Neural cell (in vitro differentiated cells): ENCODE measurements around the gene PAK5. TPM values are rescaled to one million over a fixed set of nuclear protein-coding genes. Genes with fewer than 3 reads are reported as not detected.

Experiments used
- H2AFZ ChIP-seq: fragments of 200-600, 300-800 bp; sonication (generic), shearing (Covaris generic); 2 replicates; pipeline ENCODE4 v1.6.0; 2014; ENCODE audit warnings: low read depth, mild to moderate bottlenecking, antibody characterized with exemption, low read length, moderate library complexity
- H3F3A ChIP-seq: fragments of 200-600 bp; shearing (Covaris generic); 2 replicates; pipeline ENCODE4 v1.6.1; 2016; ENCODE audit warnings: mild to moderate bottlenecking, moderate library complexity, mixed read lengths, antibody characterized with exemption, low read length; ENCODE audit not compliant: insufficient read depth, poor library complexity, severe bottlenecking
- H3K27ac ChIP-seq: fragments of 200-600, 300-800 bp; sonication (generic), shearing (Covaris generic); 2 replicates; pipeline ENCODE4 v1.5.1; 2014; ENCODE audit warnings: mild to moderate bottlenecking, low read length, moderate library complexity
- H3K27me3 ChIP-seq: fragments of 300-800, 200-600 bp; sonication (generic), shearing (Covaris generic); 2 replicates; pipeline ENCODE4 v1.6.0; 2014; ENCODE audit warnings: mild to moderate bottlenecking, low read depth, low read length, moderate library complexity; ENCODE audit not compliant: insufficient read depth
- H3K36me3 ChIP-seq: fragments of 300-800, 200-600 bp; sonication (generic), shearing (Covaris generic); 2 replicates; pipeline ENCODE4 v1.5.1; 2014; ENCODE audit warnings: mild to moderate bottlenecking, antibody characterized with exemption, low read length, moderate library complexity; ENCODE audit not compliant: insufficient read depth
- H3K4me2 ChIP-seq: fragments of 300-800, 200-600 bp; sonication (generic), shearing (Covaris generic); 2 replicates; pipeline ENCODE4 v1.6.0; 2014; ENCODE audit warnings: mild to moderate bottlenecking, low read length
- H3K4me3 ChIP-seq: fragments of 300-800, 200-600 bp; sonication (generic), shearing (Covaris generic); 2 replicates; pipeline ENCODE4 v1.5.1; 2014; ENCODE audit warnings: mild to moderate bottlenecking, low read length, moderate library complexity
- H3K79me2 ChIP-seq: fragments of 200-600 bp; shearing (Covaris generic); replicated peaks from 2 replicates; pipeline ENCODE4 v1.6.0; 2014; ENCODE audit warnings: mild to moderate bottlenecking, low read length, moderate library complexity; ENCODE audit not compliant: insufficient read depth
- H3K9ac ChIP-seq: fragments of 300-800, 200-600 bp; sonication (generic), shearing (Covaris generic); 2 replicates; pipeline ENCODE4 v1.6.1; 2016; ENCODE audit warnings: mild to moderate bottlenecking, low read length, mixed read lengths
- H3K9me2 ChIP-seq: fragments of 200-600 bp; shearing (Covaris generic); 2 replicates; pipeline ENCODE4 v1.6.1; 2016; ENCODE audit warnings: mild to moderate bottlenecking, low read length, mixed read lengths; ENCODE audit not compliant: insufficient read depth
- H3K9me3 ChIP-seq: fragments of 200-600, 300-800 bp; sonication (generic), shearing (Covaris generic); 2 replicates; pipeline ENCODE4 v1.6.1; 2016; ENCODE audit warnings: mild to moderate bottlenecking, mixed run types, low read length, moderate library complexity, mixed read lengths
- H4K20me1 ChIP-seq: fragments of 200-600 bp; shearing (Covaris generic); 2 replicates; pipeline ENCODE4 v1.6.1; 2016; ENCODE audit warnings: mild to moderate bottlenecking, mixed run types; ENCODE audit not compliant: insufficient read depth
- EP300 ChIP-seq: fragments of 450-650 bp; conservative IDR thresholded peaks from 2 replicates; pipeline ENCODE4 v1.6.1; 2014; ENCODE audit warnings: antibody characterized with exemption, mild to moderate bottlenecking, moderate library complexity; ENCODE audit not compliant: poor library complexity, severe bottlenecking
- EZH2 ChIP-seq: fragments of 200-600, 300-800 bp; shearing (Covaris generic), sonication (generic); IDR thresholded peaks from 2 replicates; pipeline ENCODE4 v1.6.1; 2014; ENCODE audit warnings: antibody characterized with exemption, low read length, borderline replicate concordance, mild to moderate bottlenecking; ENCODE audit not compliant: insufficient read depth, poor library complexity, severe bottlenecking
- MXI1 ChIP-seq: fragments of 450-650 bp; conservative IDR thresholded peaks from 2 replicates; pipeline ENCODE4 v1.6.1; 2014; ENCODE audit warnings: antibody characterized with exemption, mild to moderate bottlenecking; ENCODE audit not compliant: poor library complexity, severe bottlenecking
- POLR2AphosphoS5 ChIP-seq: IDR thresholded peaks from 2 replicates; pipeline ENCODE4 v1.6.1; 2012
- RAD21 ChIP-seq: fragments of 450-650 bp; conservative IDR thresholded peaks from 2 replicates; pipeline ENCODE4 v1.6.1; 2014; ENCODE audit warnings: antibody characterized with exemption, mild to moderate bottlenecking, moderate library complexity
- SMC3 ChIP-seq: fragments of 450-650 bp; conservative IDR thresholded peaks from 2 replicates; pipeline ENCODE4 v1.6.1; 2014; ENCODE audit warnings: antibody characterized with exemption, mild to moderate bottlenecking, moderate library complexity; ENCODE audit not compliant: poor library complexity
- TAF1 ChIP-seq: IDR thresholded peaks from 2 replicates; pipeline ENCODE4 v1.6.1; 2012; ENCODE audit warnings: low read depth
- polyA plus RNA-seq: library from polyadenylated mRNA; depleted of rRNA; stranded (reverse); fragments of >200 nt; gene quantifications from 2 replicates; pipeline ENCODE4 v1.2.3, GENCODE V29; 2014
- TF ChIP-seq, protein P1 (sequence below): fragments of 450-650 bp; IDR thresholded peaks from 2 replicates; pipeline ENCODE4 v1.5.1; 2014; ENCODE audit warnings: antibody characterized with exemption, mild to moderate bottlenecking, moderate library complexity; ENCODE audit not compliant: poor library complexity, severe bottlenecking
- TF ChIP-seq, protein P2 (sequence below): IDR thresholded peaks from 2 replicates; pipeline ENCODE4 v1.6.1; 2012; ENCODE audit warnings: borderline replicate concordance

The PAK5 gene
- polyA plus RNA-seq, 1 donor from 2014 or later, result 48.3 TPM

DNA sequence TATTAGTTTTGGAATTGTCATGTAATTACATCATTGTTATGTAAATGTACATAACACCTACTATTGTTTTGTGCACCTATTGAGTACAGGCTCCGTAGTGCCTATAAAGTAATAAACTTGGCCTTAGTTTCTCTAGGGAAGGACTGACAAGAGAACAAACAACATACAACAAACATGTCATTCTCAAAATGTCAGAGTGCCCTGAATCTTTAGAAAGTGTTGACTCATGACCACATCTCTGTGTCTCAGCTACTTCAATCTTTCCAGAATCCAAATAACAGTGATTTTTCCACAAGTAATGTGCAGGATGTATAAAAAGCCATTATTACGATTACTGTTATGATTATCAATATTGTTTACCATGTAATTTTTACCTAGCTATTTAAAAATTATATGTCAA is 307.3 kb downstream of the PAK5 start:
- Histone ChIP-seq H3K27ac (no peak overlapping the region), H3K4me3 (no peak overlapping the region), H3K9me3 (no peaks in the 10 kb centered on the region), H4K20me1 (no peaks in the 10 kb centered on the region), H2AFZ (no peak overlapping the region), H3F3A (no peaks in the 10 kb centered on the region), H3K9ac (no peak overlapping the region), H3K27me3 (no peaks in the 10 kb centered on the region), H3K4me2 (no peak overlapping the region), H3K36me3 (no peaks in the 10 kb centered on the region), H3K9me2 (no peaks in the 10 kb centered on the region), H3K79me2 (no peaks in the 10 kb centered on the region)
- no peak for TF ChIP-seq MXI1
- TF ChIP-seq, protein P1, sequence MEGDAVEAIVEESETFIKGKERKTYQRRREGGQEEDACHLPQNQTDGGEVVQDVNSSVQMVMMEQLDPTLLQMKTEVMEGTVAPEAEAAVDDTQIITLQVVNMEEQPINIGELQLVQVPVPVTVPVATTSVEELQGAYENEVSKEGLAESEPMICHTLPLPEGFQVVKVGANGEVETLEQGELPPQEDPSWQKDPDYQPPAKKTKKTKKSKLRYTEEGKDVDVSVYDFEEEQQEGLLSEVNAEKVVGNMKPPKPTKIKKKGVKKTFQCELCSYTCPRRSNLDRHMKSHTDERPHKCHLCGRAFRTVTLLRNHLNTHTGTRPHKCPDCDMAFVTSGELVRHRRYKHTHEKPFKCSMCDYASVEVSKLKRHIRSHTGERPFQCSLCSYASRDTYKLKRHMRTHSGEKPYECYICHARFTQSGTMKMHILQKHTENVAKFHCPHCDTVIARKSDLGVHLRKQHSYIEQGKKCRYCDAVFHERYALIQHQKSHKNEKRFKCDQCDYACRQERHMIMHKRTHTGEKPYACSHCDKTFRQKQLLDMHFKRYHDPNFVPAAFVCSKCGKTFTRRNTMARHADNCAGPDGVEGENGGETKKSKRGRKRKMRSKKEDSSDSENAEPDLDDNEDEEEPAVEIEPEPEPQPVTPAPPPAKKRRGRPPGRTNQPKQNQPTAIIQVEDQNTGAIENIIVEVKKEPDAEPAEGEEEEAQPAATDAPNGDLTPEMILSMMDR, result no peak
- no peak for TF ChIP-seq RAD21
- no peak for TF ChIP-seq EP300
- TF ChIP-seq POLR2AphosphoS5, result no peak
- TF ChIP-seq EZH2, result no peak
- TF ChIP-seq SMC3, result no peak
- TF ChIP-seq, protein P2, sequence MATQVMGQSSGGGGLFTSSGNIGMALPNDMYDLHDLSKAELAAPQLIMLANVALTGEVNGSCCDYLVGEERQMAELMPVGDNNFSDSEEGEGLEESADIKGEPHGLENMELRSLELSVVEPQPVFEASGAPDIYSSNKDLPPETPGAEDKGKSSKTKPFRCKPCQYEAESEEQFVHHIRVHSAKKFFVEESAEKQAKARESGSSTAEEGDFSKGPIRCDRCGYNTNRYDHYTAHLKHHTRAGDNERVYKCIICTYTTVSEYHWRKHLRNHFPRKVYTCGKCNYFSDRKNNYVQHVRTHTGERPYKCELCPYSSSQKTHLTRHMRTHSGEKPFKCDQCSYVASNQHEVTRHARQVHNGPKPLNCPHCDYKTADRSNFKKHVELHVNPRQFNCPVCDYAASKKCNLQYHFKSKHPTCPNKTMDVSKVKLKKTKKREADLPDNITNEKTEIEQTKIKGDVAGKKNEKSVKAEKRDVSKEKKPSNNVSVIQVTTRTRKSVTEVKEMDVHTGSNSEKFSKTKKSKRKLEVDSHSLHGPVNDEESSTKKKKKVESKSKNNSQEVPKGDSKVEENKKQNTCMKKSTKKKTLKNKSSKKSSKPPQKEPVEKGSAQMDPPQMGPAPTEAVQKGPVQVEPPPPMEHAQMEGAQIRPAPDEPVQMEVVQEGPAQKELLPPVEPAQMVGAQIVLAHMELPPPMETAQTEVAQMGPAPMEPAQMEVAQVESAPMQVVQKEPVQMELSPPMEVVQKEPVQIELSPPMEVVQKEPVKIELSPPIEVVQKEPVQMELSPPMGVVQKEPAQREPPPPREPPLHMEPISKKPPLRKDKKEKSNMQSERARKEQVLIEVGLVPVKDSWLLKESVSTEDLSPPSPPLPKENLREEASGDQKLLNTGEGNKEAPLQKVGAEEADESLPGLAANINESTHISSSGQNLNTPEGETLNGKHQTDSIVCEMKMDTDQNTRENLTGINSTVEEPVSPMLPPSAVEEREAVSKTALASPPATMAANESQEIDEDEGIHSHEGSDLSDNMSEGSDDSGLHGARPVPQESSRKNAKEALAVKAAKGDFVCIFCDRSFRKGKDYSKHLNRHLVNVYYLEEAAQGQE, result no peak
- TF ChIP-seq TAF1, result no peak

DNA sequence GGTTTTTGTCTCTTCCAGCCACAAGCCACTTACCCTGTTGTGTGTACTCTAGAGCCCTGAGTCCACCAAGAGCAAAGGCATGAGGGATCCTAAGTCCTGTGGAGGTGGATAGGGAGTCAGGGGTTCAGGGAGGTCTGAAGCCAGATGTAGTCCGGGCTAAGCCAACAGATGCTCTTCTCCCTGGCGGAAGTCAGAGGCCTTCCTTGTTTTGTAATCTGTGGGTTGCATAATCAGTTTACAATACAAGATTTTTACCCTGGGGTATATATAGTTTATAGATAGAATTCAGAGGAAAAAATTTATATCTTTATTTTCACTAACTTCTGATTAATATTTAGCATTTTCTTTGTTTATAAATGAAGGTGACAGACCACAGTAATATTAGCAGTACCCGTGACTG is 315.2 kb downstream of the PAK5 start:
- Histone ChIP-seq H2AFZ (no peak overlapping the region), H3K27ac (no peak overlapping the region)

More for the DNA sequence above, 315.2 kb downstream of the PAK5 start:
- Histone ChIP-seq H3K36me3 (no peaks in the 10 kb centered on the region), H3K9ac (no peak overlapping the region), H3K4me2 (no peak overlapping the region), H3K9me3 (no peaks in the 10 kb centered on the region), H4K20me1 (no peaks in the 10 kb centered on the region), H3F3A (no peaks in the 10 kb centered on the region), H3K79me2 (no peaks in the 10 kb centered on the region), H3K27me3 (peaks cover 1% of the 10 kb centered on the region), H3K9me2 (no peaks in the 10 kb centered on the region), H3K4me3 (no peak overlapping the region)
- TF ChIP-seq SMC3, result no peak
- TF ChIP-seq, protein P2, result no peak
- no peak for TF ChIP-seq TAF1
- no peak for TF ChIP-seq EZH2
- TF ChIP-seq, protein P1, result no peak
- no peak for TF ChIP-seq RAD21
- TF ChIP-seq MXI1, result no peak
- TF ChIP-seq EP300, result no peak
- no peak for TF ChIP-seq POLR2AphosphoS5
